Progenitor cell of endocrine pancreas (in vitro differentiated cells): Measurements from ENCODE around the gene TMPRSS11A. TPM values are rescaled to one million over a fixed set of nuclear protein-coding genes. Genes with fewer than 3 reads are reported as not detected.

Experiments
- DNase-seq: peaks from one replicate; pipeline ENCODE4 v3.0.0; 2021; ENCODE audit warnings: low spot score; ENCODE audit not compliant: unreplicated experiment
- H3K27ac Mint-ChIP-seq: 2 replicates; pipeline ENCODE4 v1.8.0; 2021; ENCODE audit warnings: mild to moderate bottlenecking, moderate library complexity, mixed read lengths
- H3K27me3 Mint-ChIP-seq: 2 replicates; pipeline ENCODE4 v1.8.0; 2021; ENCODE audit warnings: mixed read lengths
- H3K36me3 Mint-ChIP-seq: 2 replicates; pipeline ENCODE4 v1.8.0; 2022; ENCODE audit warnings: mixed read lengths; ENCODE audit not compliant: insufficient read depth
- H3K4me1 Mint-ChIP-seq: 2 replicates; pipeline ENCODE4 v1.8.0; 2021; ENCODE audit warnings: low read depth, mixed read lengths
- H3K4me3 Mint-ChIP-seq: 2 replicates; pipeline ENCODE4 v1.8.0; 2021; ENCODE audit warnings: low read depth, mild to moderate bottlenecking, moderate library complexity, mixed read lengths
- H3K9me3 Mint-ChIP-seq: 2 replicates; pipeline ENCODE4 v1.8.0; 2021; ENCODE audit warnings: low read depth, mixed read lengths
- CTCF ChIP-seq: fragments of 200-600 bp; sonication (generic); IDR thresholded peaks from one replicate; pipeline ENCODE4 v1.5.0; 2021; ENCODE audit warnings: antibody characterized with exemption, mild to moderate bottlenecking; ENCODE audit not compliant: unreplicated experiment
- total RNA-seq: library from RNA; stranded (reverse); gene quantifications from 2 replicates; pipeline ENCODE4 v1.2.1, GENCODE V29; 2021

TMPRSS11A gene
- total RNA-seq, 1 donor from 2014 or later, result not detected

GRCh38 chr4:67883902-67884301 lies 79.4 kb downstream of the TMPRSS11A start, which contains the start of gene TMPRSS11D:
TSS of gene TMPRSS11D (minus strand) at chr4:67884002. CDS start at chr4:67883933, 69 bp downstream.
- DNase-seq, result no peak
- no peaks in the 10 kb centered on the region for H3K4me1 Mint-ChIP-seq
- no peaks in the 10 kb centered on the region for H3K36me3 Mint-ChIP-seq
- H3K9me3 Mint-ChIP-seq, result peaks cover 3% of the 10 kb centered on the region
- no peak within 1 kb of the TSS for H3K4me3 Mint-ChIP-seq
- H3K27me3 Mint-ChIP-seq, result no peaks in the 10 kb centered on the region
- H3K27ac Mint-ChIP-seq, result no peak within 1 kb of the TSS
- no peak for TF ChIP-seq CTCF

- Mint-ChIP-seq H3K4me3 (no peak overlapping the region), H3K27ac (no peak overlapping the region), H3K36me3 (no peaks in the 10 kb centered on the region), H3K27me3 (no peaks in the 10 kb centered on the region), H3K9me3 (peaks cover 3% of the 10 kb centered on the region), H3K4me1 (no peaks in the 10 kb centered on the region)
- TF ChIP-seq CTCF, result no peak
- no peak for DNase-seq
These were observed 79.8 kb downstream of the TMPRSS11A start for GRCh38 chr4:67883458-67883857.

- no peaks in the 10 kb centered on the region for H3K4me1 Mint-ChIP-seq
- no peaks in the 10 kb centered on the region for H3K27me3 Mint-ChIP-seq
- no peak overlapping the region for H3K27ac Mint-ChIP-seq
- no peak for TF ChIP-seq CTCF
- no peak for DNase-seq
- no peaks in the 10 kb centered on the region for H3K36me3 Mint-ChIP-seq
- no peak overlapping the region for H3K4me3 Mint-ChIP-seq
- H3K9me3 Mint-ChIP-seq, result peaks cover 3% of the 10 kb centered on the region
These were observed 82.3 kb downstream of the TMPRSS11A start for GRCh38 chr4:67880866-67881610.

GRCh38 chr4:67879486-67879885 lies 83.8 kb downstream of the TMPRSS11A start:
- Mint-ChIP-seq H3K27me3 (no peaks in the 10 kb centered on the region), H3K9me3 (peaks cover 3% of the 10 kb centered on the region), H3K4me1 (no peaks in the 10 kb centered on the region), H3K36me3 (no peaks in the 10 kb centered on the region), H3K4me3 (no peak overlapping the region), H3K27ac (no peak overlapping the region)
- no peak for DNase-seq
- no peak for TF ChIP-seq CTCF

- no peaks in the 10 kb centered on the region for H3K36me3 Mint-ChIP-seq
- DNase-seq, result no peak
- no peak overlapping the region for H3K4me3 Mint-ChIP-seq
- H3K27ac Mint-ChIP-seq, result no peak overlapping the region
- H3K4me1 Mint-ChIP-seq, result no peaks in the 10 kb centered on the region
- TF ChIP-seq CTCF, result no peak
- no peaks in the 10 kb centered on the region for H3K27me3 Mint-ChIP-seq
- peaks cover 3% of the 10 kb centered on the region for H3K9me3 Mint-ChIP-seq
These were observed 86.2 kb downstream of the TMPRSS11A start for GRCh38 chr4:67877086-67877485.
